Measurements from ENCODE around the gene SPHK1.

Gene SPHK1

GRCh38 chr17:76420356-76421043, 36.1 kb downstream of the SPHK1 start:
- in situ Hi-C loops (cut with HindIII; ENCODE audit: low pct_ligation_motif_present, low pct_unique_long_range_greater_than_20kb, low sequenced_read_pairs), result no loop called here
- no peak for DNase-seq

- DNase-seq, result no peak
- in situ Hi-C loops (cut with HindIII; ENCODE audit: low pct_ligation_motif_present, low pct_unique_long_range_greater_than_20kb, low sequenced_read_pairs), result no loop called here
Measured at GRCh38 chr17:76421044-76421407, 36.6 kb downstream of the SPHK1 start.

- no peak for DNase-seq
- in situ Hi-C loops (cut with HindIII; ENCODE audit: low pct_ligation_motif_present, low pct_unique_long_range_greater_than_20kb, low sequenced_read_pairs), result no loop called here
Measured at GRCh38 chr17:76422406-76422805, 38.0 kb downstream of the SPHK1 start.

GRCh38 chr17:76422860-76423259, 38.5 kb downstream of the SPHK1 start:
- in situ Hi-C loops (cut with HindIII; ENCODE audit: low pct_ligation_motif_present, low pct_unique_long_range_greater_than_20kb, low sequenced_read_pairs), result no loop called here
- DNase-seq, result no peak

GRCh38 chr17:76426853-76427252, 42.4 kb downstream of the SPHK1 start:
- DNase-seq, result no peak
- in situ Hi-C loops (cut with HindIII; ENCODE audit: low pct_ligation_motif_present, low pct_unique_long_range_greater_than_20kb, low sequenced_read_pairs), result no loop called here

- no peak for DNase-seq
- in situ Hi-C loops (cut with HindIII; ENCODE audit: low pct_ligation_motif_present, low pct_unique_long_range_greater_than_20kb, low sequenced_read_pairs), result no loop called here
Measured at GRCh38 chr17:76427501-76428231, 43.3 kb downstream of the SPHK1 start.

- in situ Hi-C loops (cut with HindIII; ENCODE audit: low pct_ligation_motif_present, low pct_unique_long_range_greater_than_20kb, low sequenced_read_pairs), result no loop called here
- DNase-seq, result no peak
Measured at GRCh38 chr17:76428511-76428910, 44.1 kb downstream of the SPHK1 start.

- in situ Hi-C loops (cut with HindIII; ENCODE audit: low pct_ligation_motif_present, low pct_unique_long_range_greater_than_20kb, low sequenced_read_pairs), result no loop called here
- no peak for DNase-seq
Measured at GRCh38 chr17:76431509-76431908, 47.1 kb downstream of the SPHK1 start.

- DNase-seq, result no peak
- in situ Hi-C loops (cut with HindIII; ENCODE audit: low pct_ligation_motif_present, low pct_unique_long_range_greater_than_20kb, low sequenced_read_pairs), result no loop called here
Measured at GRCh38 chr17:76432004-76432403, 47.6 kb downstream of the SPHK1 start.

GRCh38 chr17:76432712-76433336, 48.4 kb downstream of the SPHK1 start:
- in situ Hi-C loops (cut with HindIII; ENCODE audit: low pct_ligation_motif_present, low pct_unique_long_range_greater_than_20kb, low sequenced_read_pairs), result no loop called here
- peak; percentile 40 for DNase-seq

- no peak for DNase-seq
- in situ Hi-C loops (cut with HindIII; ENCODE audit: low pct_ligation_motif_present, low pct_unique_long_range_greater_than_20kb, low sequenced_read_pairs), result no loop called here
Measured at GRCh38 chr17:76433693-76434092, 49.3 kb downstream of the SPHK1 start.

- in situ Hi-C loops (cut with HindIII; ENCODE audit: low pct_ligation_motif_present, low pct_unique_long_range_greater_than_20kb, low sequenced_read_pairs), result no loop called here
- no peak for DNase-seq
Measured at GRCh38 chr17:76434870-76435269, 50.5 kb downstream of the SPHK1 start.

GRCh38 chr17:76435751-76436150, 51.3 kb downstream of the SPHK1 start:
- no peak for DNase-seq
- in situ Hi-C loops (cut with HindIII; ENCODE audit: low pct_ligation_motif_present, low pct_unique_long_range_greater_than_20kb, low sequenced_read_pairs), result no loop called here

Measured in ACHN (cell line).